GM12872 (cell line): ENCODE measurements around the gene CYSRT1.

Experiments
- TF ChIP-seq, protein P1 (sequence below): IDR thresholded peaks from 3 replicates; pipeline ENCODE4 v1.5.1; 2011; ENCODE audit warnings: low read depth, mild to moderate bottlenecking, low read length, moderate library complexity; ENCODE audit not compliant: insufficient read depth

The CYSRT1 gene

DNA sequence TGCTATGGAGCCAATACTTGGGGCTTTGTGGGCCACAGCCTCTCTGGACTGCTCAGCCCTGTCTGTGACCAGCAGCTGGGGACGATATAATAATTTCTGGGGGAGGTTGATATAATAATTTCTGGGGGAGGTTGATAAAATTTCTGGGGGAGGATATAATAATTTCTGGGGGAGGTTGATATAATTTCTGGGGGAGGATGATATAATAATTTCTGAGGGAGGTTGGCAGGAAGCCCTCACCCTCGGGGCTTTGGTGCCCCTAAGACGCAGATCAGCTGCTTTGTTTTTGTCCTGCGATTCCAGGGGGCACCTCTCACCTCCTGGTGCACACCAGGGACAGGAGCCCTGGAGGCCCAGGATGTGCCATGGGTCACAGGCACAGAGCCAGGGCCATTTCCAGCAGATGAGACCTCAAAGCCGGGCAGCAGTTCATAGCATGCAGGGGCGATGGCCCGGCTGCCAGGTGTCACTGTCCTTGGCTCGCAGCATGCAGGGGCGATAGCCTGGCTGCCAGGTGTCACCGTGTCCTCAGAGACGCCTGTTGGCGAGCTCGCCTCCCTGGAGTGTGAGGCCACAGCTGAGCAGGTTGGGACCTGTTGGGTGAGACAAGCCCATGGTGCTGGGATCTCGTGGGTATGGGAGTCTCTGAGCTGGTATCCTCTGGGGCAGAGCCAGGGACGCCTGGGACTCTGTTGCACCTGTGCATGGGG, 48.8 kb downstream of the CYSRT1 start:
- TF ChIP-seq, protein P1, sequence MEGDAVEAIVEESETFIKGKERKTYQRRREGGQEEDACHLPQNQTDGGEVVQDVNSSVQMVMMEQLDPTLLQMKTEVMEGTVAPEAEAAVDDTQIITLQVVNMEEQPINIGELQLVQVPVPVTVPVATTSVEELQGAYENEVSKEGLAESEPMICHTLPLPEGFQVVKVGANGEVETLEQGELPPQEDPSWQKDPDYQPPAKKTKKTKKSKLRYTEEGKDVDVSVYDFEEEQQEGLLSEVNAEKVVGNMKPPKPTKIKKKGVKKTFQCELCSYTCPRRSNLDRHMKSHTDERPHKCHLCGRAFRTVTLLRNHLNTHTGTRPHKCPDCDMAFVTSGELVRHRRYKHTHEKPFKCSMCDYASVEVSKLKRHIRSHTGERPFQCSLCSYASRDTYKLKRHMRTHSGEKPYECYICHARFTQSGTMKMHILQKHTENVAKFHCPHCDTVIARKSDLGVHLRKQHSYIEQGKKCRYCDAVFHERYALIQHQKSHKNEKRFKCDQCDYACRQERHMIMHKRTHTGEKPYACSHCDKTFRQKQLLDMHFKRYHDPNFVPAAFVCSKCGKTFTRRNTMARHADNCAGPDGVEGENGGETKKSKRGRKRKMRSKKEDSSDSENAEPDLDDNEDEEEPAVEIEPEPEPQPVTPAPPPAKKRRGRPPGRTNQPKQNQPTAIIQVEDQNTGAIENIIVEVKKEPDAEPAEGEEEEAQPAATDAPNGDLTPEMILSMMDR = no peak

DNA sequence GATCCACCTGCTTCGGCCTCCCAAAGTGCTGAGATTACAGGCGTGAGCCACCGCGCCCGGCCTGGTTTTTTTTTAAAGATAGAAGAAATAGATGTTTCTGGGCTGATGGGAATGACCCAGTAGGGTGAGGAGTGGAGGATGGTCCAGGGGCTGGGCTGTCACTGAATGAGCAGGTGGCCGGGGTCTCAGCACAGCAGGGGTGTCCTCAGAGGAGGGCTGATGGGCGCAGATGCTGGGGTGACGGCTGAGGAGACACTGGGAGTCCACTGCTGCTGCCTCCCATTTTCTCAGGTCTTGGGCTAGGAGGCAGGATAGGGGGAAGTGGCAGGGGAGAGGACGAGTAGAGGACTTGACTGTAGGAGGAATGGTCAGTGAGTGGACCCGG, 50.2 kb downstream of the CYSRT1 start:
- TF ChIP-seq, protein P1 = no peak
